HG03342 (cell line): ENCODE data around the gene TP53TG3B.
"Not testable (repeated sequence)": the region's sequence is repeated elsewhere in the genome, so short reads cannot be mapped to it uniquely, and the experiment has no call there.

ENCODE experiments used
- ATAC-seq: cut with Tn5 transposase; IDR thresholded peaks from one replicate; pipeline ENCODE4 v1.9.1; 2021; ENCODE audit warnings: mild to moderate bottlenecking, moderate library complexity; ENCODE audit not compliant: unreplicated experiment

TP53TG3B gene, protein sequence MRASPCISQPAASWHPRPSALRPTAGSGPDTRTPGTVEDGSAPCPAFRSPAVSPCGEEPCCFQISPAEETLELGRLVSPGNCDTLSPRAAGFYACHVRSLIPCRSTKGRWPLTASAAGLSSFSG

GRCh38 chr16:33360541-33360940, at the start of gene TP53TG3B:
TP53TG3B (plus strand) TSS chr16:33360841; CDS start chr16:33360909, 68 bp downstream.
- not testable (repeated sequence) for ATAC-seq

- ATAC-seq: not testable (repeated sequence)
Observed at GRCh38 chr16:33336226-33337012, 24.2 kb upstream of the TP53TG3B start.

GRCh38 chr16:33337627-33338542, 22.8 kb upstream of the TP53TG3B start:
- not testable (repeated sequence) for ATAC-seq

DNA sequence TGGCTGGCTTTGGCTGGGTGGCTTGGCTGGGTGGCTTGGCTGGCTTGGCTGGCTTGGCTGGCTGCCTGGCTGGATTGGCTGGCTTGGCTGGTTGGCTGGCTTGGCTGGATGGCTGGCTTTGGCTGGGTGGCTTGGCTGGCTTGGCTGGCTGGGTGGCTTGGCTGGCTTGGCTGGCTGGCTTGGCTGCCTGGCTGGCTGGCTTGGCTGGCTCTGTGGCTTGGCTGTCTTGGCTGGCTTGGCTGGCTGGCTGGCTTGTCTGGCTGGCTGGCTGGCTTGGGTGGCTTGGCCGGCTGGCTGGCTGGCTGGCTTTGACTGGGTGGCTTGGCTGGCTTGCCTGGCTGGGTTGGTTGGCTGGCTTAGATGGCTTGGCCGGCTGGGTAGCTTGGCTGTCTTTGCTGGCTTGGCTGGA, 22.1 kb upstream of the TP53TG3B start:
- ATAC-seq: not testable (repeated sequence)

DNA sequence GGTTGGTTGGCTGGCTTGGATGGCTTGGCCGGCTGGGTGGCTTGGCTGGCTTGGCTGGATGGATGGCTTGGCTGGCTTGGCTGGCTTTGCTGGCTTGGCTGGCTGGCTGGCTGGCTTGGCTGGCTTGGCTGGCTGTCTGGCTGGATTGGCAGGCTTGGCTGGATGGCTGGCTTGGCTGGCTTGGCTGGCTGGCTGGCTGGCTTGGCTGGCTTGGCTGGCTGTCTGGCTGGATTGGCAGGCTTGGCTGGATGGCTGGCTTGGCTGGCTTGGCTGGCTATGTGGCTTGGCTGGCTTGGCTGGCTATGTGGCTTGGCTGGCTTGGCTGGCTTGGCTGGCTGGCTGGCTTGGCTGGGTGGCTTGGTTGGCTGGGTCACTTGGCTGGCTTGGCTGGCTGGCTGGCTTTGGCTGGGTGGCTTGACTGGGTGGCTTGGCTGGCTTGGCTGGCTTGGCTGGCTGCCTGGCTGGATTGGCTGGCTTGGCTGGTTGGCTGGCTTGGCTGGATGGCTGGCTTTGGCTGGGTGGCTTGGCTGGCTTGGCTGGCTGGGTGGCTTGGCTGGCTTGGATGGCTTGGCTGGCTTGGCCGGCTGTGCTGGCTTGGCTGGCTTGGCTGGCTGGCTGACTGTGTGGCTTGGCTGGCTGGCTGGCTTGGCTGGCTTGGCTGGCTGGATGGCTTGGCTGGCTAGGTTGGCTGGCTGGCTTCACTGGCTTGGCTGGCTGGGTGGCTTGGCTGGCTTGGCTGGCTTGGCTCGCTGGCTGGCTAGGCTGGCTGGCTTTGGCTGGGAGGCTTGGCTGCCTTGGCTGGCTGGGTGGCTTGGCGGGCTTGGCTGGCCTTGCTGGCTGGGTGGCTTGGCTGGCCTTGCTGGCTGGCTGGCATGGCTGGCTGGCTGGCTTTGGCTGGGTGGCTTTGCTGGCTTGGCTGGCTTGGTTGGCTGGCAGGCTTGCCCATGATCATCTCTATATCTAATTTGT, 21.3 kb upstream of the TP53TG3B start:
- not testable (repeated sequence) for ATAC-seq
